Natural killer cell (primary cell): ENCODE results near the gene SCRT2. TPM values are rescaled to one million over a fixed set of nuclear protein-coding genes. Genes with fewer than 3 reads are reported as not detected.

ENCODE experiments used
- ATAC-seq, 3 donors: fragments of 150-1000 bp in 2 of 3; fragments of 200-7000 bp in 1 of 3; cut with Tn5 transposase; 1 replicate in 1 of 3; 2 replicates in 2 of 3; pipeline ENCODE4 v1.10.0; 2021; ENCODE audit warnings: mild to moderate bottlenecking in 2 of 3, moderate library complexity in 2 of 3
- DNase-seq, 2 donors: peaks; one replicate each; pipeline versions ENCODE4 v3.0.0 to v3.0.0-alpha.2; 2013 to 2021; ENCODE audit warnings: mixed read lengths in 1 of 2
- H3K27ac ChIP-seq: one replicate; pipeline ENCODE4 v1.5.1; 2013; ENCODE audit warnings: mild to moderate bottlenecking, low read length
- H3K27me3 ChIP-seq: one replicate; pipeline ENCODE4 v1.6.1; 2013; ENCODE audit warnings: low read length; ENCODE audit not compliant: control insufficient read depth, insufficient read depth
- H3K36me3 ChIP-seq: one replicate; pipeline ENCODE4 v1.6.1; 2013; ENCODE audit warnings: low read length; ENCODE audit not compliant: control insufficient read depth, insufficient read depth
- H3K4me1 ChIP-seq: one replicate; pipeline ENCODE4 v1.6.1; 2013; ENCODE audit warnings: low read length; ENCODE audit not compliant: control insufficient read depth, insufficient read depth
- H3K4me3 ChIP-seq: one replicate; pipeline ENCODE4 v1.5.1; 2013; ENCODE audit warnings: low read length
- H3K9me3 ChIP-seq: one replicate; pipeline ENCODE4 v1.6.1; 2013; ENCODE audit warnings: low read length; ENCODE audit not compliant: control insufficient read depth, insufficient read depth
- H3K27ac Mint-ChIP-seq, 2 donors: one replicate each; pipeline ENCODE4 v1.8.0; 2022; ENCODE audit warnings: mild to moderate bottlenecking in 2 of 2, mixed read lengths in 2 of 2, moderate library complexity in 1 of 2
- H3K27me3 Mint-ChIP-seq, 2 donors: one replicate each; pipeline ENCODE4 v1.8.0; 2022; ENCODE audit warnings: low read depth in 2 of 2, mixed read lengths in 2 of 2
- H3K36me3 Mint-ChIP-seq: one replicate; pipeline ENCODE4 v1.8.0; 2022; ENCODE audit warnings: mixed read lengths
- H3K4me1 Mint-ChIP-seq, 2 donors: one replicate each; pipeline ENCODE4 v1.8.0; 2022; ENCODE audit warnings: mixed read lengths in 2 of 2
- H3K4me3 Mint-ChIP-seq: one replicate; pipeline ENCODE4 v1.8.0; 2022; ENCODE audit warnings: mild to moderate bottlenecking, moderate library complexity, mixed read lengths
- H3K9me3 Mint-ChIP-seq, 2 donors: one replicate each; pipeline ENCODE4 v1.8.0; 2022; ENCODE audit warnings: mixed read lengths in 2 of 2
- WGBS: methylation state at CpG from one replicate; pipeline ENCODE4 v1.1.7; 2013; ENCODE audit warnings: missing lambda C conversion rate; ENCODE audit not compliant: insufficient coverage; 5-methylcytosine and 5-hydroxymethylcytosine counted together
- intact Hi-C: fragments of 100-400 bp; cut with micrococcal nuclease; formaldehyde crosslinking; loops from one replicate; pipeline ENCODE4 v1.14.2; 2022
- total RNA-seq, 4 donors: library from RNA; stranded (reverse); fragments of 120-200 nt in 1 of 4; gene quantifications; one replicate each; pipeline versions ENCODE4 v1.2.3 to v1.2.4, GENCODE V29; 2013 to 2022
- TF ChIP-seq, protein P1 (sequence below): fragments of 200-600 bp; IDR thresholded peaks from one replicate; pipeline ENCODE4 v1.8.0; 2022; ENCODE audit warnings: antibody characterized with exemption

SCRT2 gene
- total RNA-seq, 3 donors from 2014 or later (not counting 1 experiment from before 2014, with no cell fraction given): not detected

DNA sequence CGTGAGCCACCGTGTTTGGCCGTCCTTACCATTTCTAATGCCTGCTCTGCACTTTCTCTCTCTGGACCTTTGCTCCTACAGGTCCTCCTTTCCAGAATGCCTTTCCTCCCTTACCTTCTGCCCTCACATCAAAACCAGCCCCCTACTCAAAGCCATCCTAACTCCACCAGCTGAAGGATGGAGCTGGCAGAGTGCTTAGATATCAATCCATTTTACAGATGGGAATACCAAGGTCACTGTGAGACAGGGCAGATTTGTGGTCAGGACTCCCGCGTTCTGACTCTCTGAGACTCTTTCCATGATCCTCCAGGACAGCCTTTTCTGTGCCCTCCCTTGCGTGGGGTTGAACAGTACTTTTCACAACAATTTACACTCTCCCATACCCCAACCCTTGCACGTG is 41.7 kb upstream of the SCRT2 start:
- H3K4me1 ChIP-seq: no peaks in the 10 kb centered on the region
- no peaks in the 10 kb centered on the region for H3K27me3 ChIP-seq
- no peaks in the 10 kb centered on the region for H3K36me3 ChIP-seq
- intact Hi-C loops: no loop called here
- TF ChIP-seq, protein P1, sequence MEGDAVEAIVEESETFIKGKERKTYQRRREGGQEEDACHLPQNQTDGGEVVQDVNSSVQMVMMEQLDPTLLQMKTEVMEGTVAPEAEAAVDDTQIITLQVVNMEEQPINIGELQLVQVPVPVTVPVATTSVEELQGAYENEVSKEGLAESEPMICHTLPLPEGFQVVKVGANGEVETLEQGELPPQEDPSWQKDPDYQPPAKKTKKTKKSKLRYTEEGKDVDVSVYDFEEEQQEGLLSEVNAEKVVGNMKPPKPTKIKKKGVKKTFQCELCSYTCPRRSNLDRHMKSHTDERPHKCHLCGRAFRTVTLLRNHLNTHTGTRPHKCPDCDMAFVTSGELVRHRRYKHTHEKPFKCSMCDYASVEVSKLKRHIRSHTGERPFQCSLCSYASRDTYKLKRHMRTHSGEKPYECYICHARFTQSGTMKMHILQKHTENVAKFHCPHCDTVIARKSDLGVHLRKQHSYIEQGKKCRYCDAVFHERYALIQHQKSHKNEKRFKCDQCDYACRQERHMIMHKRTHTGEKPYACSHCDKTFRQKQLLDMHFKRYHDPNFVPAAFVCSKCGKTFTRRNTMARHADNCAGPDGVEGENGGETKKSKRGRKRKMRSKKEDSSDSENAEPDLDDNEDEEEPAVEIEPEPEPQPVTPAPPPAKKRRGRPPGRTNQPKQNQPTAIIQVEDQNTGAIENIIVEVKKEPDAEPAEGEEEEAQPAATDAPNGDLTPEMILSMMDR: no peak
- DNase-seq: no peak
- Mint-ChIP-seq H3K9me3 (no peaks in the 10 kb centered on the region), H3K4me1 (no peaks in the 10 kb centered on the region), H3K36me3 (no peaks in the 10 kb centered on the region), H3K27me3 (peaks cover 17 to 21% of the 10 kb centered on the region in 2 donors), H3K27ac (no peak overlapping the region), H3K4me3 (no peak overlapping the region)
- H3K9me3 ChIP-seq: no peaks in the 10 kb centered on the region
- 85% methylated on average over 7 of the region's 7 CpGs for WGBS
- no peak overlapping the region for H3K27ac ChIP-seq
- ATAC-seq: no peak
- H3K4me3 ChIP-seq: no peak overlapping the region

DNA sequence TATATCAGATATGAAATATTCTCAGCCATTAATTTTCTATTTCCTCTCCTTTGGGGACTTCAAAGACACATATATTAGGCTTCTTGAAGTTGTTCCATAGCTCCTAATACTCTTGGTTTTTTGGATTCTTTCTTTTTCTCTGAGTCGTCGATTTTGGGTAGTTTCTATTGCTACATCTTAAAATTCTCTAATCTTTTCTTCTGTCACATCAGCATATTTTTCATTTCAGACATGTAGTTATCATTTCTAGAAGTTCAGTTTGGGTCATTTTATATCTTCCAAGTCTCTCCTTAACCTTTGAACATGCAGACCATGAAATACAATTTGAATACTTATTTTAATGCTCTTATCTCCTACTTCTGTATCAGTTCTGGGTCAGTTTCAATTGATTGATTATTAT is 38.9 kb upstream of the SCRT2 start:
- H3K27ac Mint-ChIP-seq: no peak overlapping the region
- TF ChIP-seq, protein P1: no peak
- H3K27me3 ChIP-seq: no peaks in the 10 kb centered on the region
- H3K36me3 Mint-ChIP-seq: no peaks in the 10 kb centered on the region
- peaks cover 16 to 28% of the 10 kb centered on the region in 2 donors for H3K27me3 Mint-ChIP-seq
- 75% methylated on average over 2 of the region's 2 CpGs for WGBS
- no peak overlapping the region for H3K27ac ChIP-seq
- H3K4me1 ChIP-seq: no peaks in the 10 kb centered on the region
- no peaks in the 10 kb centered on the region for H3K9me3 Mint-ChIP-seq
- ATAC-seq (no peak), DNase-seq (no peak)
- H3K36me3 ChIP-seq: no peaks in the 10 kb centered on the region
- H3K4me1 Mint-ChIP-seq: no peaks in the 10 kb centered on the region
- no peaks in the 10 kb centered on the region for H3K9me3 ChIP-seq
- H3K4me3 ChIP-seq: no peak overlapping the region
- H3K4me3 Mint-ChIP-seq: no peak overlapping the region
- intact Hi-C loops: no loop called here

DNA sequence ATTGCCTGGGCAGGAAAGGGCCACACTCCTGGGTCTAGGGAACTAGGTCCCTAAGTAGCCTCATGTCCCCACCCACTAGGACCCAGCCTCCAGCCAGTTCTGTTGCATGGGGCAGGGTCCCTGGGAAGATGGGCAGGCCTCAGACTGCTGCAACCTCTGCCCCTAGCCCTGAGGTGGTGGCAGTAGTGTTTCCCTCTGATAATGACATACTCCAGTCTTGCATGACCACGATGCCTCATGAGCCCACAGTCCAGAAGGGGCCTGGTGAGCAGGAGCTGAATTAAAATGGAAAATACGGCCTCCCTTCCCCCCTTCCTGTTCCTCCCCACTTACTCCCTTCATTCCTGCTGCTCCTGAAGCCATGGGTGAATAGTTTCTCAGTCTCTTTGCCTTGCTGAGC is 36.0 kb upstream of the SCRT2 start:
- H3K27ac ChIP-seq: no peak overlapping the region
- no peaks in the 10 kb centered on the region for H3K9me3 Mint-ChIP-seq
- H3K27me3 ChIP-seq: no peaks in the 10 kb centered on the region
- H3K27me3 Mint-ChIP-seq: peaks cover 25 to 41% of the 10 kb centered on the region in 2 donors
- no peaks in the 10 kb centered on the region for H3K36me3 Mint-ChIP-seq
- intact Hi-C loops: no loop called here
- H3K4me3 Mint-ChIP-seq: no peak overlapping the region
- ATAC-seq: no peak
- peaks cover 4% of the 10 kb centered on the region for H3K9me3 ChIP-seq
- H3K4me1 ChIP-seq: no peaks in the 10 kb centered on the region
- H3K4me1 Mint-ChIP-seq: no peaks in the 10 kb centered on the region
- 77% methylated on average over 1 of the region's 2 CpGs for WGBS
- no peaks in the 10 kb centered on the region for H3K36me3 ChIP-seq
- DNase-seq: no peak
- TF ChIP-seq, protein P1: no peak
- H3K4me3 ChIP-seq: no peak overlapping the region
- H3K27ac Mint-ChIP-seq: no peak overlapping the region

DNA sequence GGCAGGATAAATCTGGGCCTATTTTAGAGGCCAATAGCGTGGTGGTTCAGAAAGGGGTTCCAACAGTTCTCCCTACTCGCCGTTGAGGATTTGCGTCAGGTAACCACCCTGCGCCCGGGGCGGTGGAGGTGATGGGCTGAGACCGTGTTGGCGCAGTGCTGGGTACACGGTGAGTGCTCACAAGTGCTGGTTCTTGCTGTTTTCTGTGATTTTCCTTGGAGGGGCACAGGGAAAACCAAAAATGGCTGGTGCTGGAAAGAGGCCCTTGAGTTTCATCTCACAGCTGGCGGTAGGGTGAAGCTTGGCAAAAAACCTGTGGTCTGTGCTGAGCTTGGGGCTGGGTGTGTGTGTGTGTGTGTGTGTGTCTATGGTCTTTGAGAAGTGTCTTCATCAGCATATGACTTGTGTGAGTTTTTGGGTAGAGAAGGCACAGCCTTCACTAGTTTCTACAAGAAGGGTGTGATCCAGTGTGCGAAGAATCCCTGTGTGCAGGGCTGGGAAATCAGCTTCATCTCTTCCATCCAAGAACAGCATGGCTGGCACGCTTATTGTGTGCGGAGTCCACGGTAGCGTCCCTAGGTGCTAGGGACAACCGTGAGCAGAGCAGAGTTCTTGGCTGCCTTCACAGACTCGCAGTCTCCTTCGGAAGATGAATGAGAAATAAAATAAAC is 35.3 kb upstream of the SCRT2 start:
- H3K4me3 Mint-ChIP-seq: no peak overlapping the region
- DNase-seq (no peak), ATAC-seq (no peak)
- H3K9me3 Mint-ChIP-seq: no peaks in the 10 kb centered on the region
- no peak overlapping the region for H3K4me3 ChIP-seq
- peaks cover 26 to 43% of the 10 kb centered on the region in 2 donors for H3K27me3 Mint-ChIP-seq
- H3K4me1 Mint-ChIP-seq: no peaks in the 10 kb centered on the region
- no peak overlapping the region for H3K27ac ChIP-seq
- H3K36me3 Mint-ChIP-seq: no peaks in the 10 kb centered on the region
- TF ChIP-seq, protein P1: no peak
- H3K9me3 ChIP-seq: peaks cover 4% of the 10 kb centered on the region
- no peaks in the 10 kb centered on the region for H3K27me3 ChIP-seq
- 91% methylated on average over 19 of the region's 19 CpGs for WGBS
- intact Hi-C loops: no loop called here
- no peak overlapping the region for H3K27ac Mint-ChIP-seq
- no peaks in the 10 kb centered on the region for H3K4me1 ChIP-seq
- H3K36me3 ChIP-seq: no peaks in the 10 kb centered on the region
